ENCODE measurements around the gene NAP1L4.
"Not testable (repeated sequence)": the region's sequence is repeated elsewhere in the genome, so short reads cannot be mapped to it uniquely, and the experiment has no call there.

Gene NAP1L4

DNA sequence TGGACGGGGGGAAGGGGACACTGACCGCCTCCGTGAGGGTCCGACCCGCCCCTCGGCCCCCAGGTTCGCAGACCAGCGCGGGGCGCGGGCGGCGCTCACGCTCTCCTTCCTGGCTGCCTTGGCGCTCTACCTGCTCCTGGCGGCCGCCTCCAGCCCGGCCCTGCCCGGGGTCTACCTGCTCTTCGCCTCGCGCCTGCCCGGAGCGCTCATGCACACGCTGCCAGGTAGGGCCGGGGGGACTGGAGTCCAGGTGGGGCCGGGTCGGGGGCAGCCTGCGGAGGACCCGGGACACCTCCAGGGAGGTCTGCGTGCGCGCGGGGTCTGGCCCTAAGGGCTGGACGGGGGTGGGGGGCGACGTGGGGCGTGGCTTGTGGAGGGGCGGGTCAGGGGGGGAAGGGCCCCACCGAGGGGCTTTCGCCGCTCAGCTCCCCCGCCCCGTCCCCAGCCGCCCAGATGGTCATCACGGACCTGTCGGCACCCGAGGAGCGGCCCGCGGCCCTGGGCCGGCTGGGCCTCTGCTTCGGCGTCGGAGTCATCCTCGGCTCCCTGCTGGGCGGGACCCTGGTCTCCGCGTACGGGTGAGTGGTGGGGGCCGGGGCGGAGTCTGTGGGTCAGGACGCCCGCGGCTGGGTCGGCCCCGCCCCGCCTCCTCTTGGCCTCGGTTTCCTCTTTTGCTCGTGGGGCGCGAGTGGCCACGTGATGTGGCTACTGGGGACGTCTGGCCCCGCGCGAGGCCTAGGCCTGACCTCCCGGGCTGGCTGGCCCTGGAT is 82.8 kb downstream of the NAP1L4 start:
- no peak for DNase-seq (ENCODE audit: low read depth in 2 of 2)

DNA sequence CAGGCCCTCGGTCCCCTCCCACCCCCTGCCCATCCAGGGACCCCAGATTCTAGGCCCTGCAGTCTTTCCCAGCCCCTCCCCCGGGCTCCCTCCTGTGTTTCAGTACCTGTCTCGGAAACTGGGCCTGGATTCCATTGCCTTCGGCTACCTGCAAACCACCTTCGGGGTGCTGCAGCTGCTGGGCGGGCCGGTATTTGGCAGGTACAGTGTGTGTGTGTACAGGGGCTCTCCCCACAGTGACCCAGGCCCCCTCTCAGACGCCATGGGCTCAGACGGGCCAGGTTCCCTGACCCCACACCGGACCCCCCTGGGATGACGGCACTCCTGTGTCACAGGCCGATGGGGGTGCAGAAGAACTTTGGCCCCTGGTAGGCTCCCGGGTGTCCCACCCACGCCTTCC is 84.0 kb downstream of the NAP1L4 start:
- no peak for DNase-seq (ENCODE audit: low read depth in 2 of 2)

DNA sequence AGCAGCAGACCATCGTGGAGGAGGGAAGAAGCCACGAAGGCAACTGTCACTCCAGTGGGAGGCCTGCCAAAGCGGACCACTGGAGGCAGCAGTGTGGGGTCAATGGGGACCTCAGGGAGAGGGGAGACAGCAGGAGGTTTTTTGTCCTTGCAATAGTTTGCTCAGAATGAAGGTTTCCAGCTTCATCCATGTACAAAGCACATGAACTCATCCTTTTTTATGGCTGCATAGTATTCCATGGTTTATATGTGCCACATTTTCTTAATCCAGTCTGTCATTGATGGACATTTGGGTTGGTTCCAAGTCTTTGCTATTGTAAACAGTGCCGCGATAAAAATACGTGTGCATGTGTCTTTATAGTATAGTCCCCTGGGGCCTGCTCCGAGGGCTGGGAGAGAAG is 86.8 kb downstream of the NAP1L4 start:
- not testable (repeated sequence) for DNase-seq (ENCODE audit: low read depth in 2 of 2)

DNA sequence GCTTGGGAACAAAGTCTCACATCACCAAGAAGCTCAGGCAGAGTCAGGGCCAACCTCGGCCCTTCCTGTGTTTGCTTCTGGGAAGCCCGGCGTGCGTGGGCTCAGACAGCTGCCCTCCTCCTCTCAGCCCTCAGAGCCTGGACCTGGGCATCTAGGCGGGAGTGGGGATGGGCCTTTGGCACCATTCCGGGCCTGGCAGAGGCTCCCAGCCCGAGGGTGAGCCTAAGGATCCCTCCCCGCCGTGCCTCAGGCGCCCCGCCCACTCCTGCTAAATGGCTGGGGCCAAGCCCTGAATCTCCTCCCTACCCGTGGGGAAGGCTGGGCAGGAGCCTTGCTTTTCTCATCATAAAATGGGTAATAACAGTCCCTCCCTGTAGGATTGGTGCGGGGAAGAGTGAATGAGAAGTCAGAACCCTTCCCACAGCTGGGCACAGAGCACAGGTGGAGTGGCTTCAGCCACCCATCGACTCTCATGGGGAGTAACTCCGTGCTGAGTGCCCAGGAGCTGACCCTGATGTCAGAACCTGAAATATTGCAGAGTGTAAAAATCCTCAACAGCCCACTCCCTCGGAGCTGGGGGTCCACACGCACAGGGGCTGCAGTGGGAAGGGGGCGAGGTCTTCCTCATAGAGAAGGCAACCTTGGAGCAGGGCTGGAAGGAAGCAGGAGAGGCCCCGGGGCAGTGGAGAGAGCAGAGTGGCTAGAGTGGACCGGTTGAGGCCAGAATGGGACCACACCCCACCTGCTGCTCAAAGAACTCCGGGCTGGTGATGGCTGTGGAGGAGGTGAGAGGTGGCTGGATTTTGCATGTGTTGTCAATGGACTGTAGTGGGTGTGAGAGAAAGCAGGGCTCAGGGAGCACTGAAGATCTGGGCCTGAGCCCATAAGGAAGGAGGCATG is 87.7 kb downstream of the NAP1L4 start:
- no peak for DNase-seq (ENCODE audit: low read depth in 2 of 2)

DNA sequence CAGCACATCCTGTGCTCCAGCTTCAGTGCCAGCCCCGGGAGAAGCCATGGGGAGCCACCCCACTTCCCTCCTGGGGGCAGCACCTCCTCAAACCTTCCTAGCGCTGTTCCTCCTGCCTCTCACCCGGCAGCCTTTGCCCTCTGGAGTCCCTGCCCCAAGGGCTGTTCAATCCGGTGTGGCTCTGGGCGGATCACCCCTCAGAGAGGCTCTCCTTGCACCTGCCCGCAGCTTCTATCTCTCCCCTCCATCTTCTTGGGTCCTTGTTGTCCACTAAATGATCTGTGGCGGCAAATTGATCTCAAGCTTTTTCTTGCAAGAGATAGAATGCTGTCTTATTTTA is 88.5 kb downstream of the NAP1L4 start:
- DNase-seq (ENCODE audit: low read depth in 2 of 2): no peak

DNA sequence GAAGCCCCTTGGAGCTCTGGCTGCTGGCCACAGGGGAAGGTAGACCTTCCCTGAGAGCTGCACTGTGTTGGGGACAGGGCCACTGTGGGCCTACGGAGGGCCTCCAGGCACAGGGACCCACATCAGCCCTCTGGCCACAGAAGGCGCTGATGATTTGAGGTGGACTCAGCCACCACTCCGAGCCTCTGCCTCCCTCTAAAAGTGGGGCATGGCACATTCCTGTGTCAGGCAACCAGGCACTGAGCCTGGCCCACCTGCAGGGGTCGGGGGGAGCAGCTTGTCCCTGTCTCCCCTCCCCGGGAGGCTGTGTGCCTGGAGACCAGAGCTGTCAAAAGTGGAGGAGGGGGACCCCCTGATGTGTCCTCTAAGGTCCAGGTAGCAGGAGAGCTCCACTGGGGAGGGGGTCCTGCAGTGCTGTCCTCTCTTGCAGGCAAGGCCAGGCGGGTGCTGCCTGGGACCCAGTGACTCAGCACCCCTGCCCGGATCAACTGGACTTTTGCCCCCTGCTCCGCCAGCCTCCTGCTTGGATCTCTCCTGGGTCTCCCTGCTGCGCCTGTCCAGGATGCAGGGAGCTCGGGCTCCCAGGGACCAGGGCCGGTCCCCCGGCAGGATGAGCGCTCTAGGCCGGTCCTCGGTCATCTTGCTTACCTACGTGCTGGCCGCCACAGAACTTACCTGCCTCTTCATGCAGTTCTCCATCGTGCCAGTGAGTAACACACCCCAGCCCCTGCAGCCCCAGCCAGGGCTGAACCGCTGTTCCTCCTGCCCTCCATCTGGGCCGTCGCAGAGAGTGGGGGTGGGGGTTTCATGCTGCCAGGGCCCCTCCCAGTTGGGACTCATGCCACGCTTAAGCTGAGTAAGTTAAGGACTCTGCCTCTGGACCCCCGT is 89.1 kb downstream of the NAP1L4 start:
- DNase-seq (ENCODE audit: low read depth in 2 of 2): no peak

DNA sequence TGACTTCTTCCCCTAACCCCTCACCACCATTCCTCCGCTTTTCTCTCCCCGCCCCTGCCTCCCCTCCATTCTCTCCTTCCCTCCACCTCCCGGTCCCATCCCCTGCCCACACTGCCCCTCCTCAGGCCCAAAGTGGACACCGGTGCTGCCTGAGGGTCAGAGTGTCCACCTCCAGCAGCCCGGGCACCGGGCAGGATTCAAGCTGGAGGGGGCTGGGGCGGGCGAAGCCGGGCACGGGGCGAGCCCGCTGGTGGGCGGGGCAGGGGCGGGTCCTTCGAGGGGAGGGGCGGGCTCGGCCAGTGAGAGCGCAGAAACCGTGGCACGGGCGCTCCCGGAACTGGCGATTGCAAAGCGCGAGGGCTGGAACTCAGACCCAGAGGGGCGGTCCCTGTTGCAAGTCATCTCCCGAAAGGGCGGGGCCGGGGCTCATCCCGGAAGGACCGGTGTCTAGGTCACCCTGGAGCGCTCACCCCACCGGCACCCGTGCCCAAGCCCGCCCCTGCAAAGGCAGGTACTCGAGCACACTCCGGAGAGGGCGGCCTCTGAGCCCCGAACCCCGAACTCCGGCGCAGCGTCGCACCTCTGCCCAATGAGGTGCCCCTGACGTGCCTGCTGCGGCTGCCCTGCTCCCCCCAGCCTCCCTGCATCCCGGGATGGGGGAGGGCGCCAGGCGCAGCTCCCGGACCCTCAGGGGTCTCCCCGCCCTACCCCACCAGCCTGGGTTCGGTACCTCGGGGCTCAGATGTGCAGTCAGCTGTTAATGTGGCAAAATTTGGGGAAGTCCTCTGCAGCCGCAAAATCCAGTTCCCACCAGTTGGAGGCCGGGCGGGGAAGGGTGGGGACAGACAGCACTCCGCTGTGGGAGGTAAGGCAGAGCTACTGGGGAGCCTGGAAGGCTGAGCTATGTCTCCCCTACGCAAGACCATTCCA is 90.0 kb downstream of the NAP1L4 start:
- DNase-seq (ENCODE audit: low read depth in 2 of 2): peak; percentile 71 to 77

DNA sequence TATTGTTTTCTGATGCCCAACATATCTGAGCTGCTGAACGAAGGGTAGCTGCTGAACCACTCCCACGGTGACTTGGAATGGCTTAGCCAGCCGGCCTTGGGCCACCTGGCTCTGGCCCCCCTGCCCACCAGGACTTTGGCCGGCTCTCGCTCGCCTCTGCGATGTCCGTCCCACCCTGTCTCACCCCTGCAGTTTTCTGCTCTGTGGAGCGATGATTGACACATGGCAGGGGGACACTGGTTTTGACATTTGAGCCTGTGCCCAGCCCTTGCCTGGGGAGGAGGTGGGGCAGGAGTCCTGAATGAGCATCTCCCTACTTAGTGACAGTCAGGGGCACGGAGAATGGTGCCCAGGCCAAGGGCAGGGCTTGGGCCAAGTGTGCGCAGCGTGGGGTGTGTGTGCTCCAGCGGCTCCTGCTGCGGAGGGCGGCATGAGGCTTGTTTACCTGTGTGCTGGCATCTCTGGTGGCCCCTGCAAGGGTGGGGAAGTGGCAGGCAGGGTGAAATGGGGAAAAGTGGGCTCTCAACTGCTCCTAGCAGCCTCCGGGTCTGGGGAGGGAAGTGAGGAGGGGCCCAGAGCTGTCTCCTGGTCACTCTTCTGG is 90.8 kb downstream of the NAP1L4 start:
- no peak for DNase-seq (ENCODE audit: low read depth in 2 of 2)

DNA sequence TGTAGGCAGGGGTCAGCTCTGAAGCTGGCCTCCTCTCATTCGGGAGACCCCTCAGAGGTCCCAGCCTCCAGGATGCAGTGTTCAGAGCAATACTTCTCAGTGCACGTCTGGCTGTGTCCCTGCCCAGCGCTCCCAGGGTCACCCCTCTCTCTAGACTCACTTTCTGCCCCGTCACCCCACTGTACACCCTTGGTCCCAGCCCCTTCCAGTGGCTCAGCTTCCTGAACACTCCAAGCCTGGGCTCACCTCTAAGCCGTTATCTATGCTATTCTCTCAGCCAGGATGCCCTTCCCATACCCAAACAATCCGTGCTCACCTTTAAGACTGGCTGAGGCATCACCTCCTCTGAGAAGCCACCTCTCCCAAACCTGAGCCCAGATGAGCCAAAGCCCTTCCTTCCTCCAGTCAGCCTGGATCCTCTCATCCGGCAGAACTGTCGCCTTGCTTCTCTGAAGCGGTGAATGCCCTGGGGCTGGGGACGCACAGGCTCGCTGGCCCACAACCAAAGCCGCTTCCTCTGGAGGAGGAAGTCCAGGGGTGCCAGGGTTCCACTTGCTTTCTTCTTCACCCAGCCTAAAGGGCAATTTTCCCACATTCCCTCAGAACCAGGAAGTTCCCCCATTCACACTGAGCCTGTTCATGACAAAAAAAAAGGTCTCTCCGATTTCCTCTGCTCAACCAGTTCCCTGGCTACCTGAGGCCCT is 92.9 kb downstream of the NAP1L4 start:
- no peak for DNase-seq (ENCODE audit: low read depth in 2 of 2)

DNA sequence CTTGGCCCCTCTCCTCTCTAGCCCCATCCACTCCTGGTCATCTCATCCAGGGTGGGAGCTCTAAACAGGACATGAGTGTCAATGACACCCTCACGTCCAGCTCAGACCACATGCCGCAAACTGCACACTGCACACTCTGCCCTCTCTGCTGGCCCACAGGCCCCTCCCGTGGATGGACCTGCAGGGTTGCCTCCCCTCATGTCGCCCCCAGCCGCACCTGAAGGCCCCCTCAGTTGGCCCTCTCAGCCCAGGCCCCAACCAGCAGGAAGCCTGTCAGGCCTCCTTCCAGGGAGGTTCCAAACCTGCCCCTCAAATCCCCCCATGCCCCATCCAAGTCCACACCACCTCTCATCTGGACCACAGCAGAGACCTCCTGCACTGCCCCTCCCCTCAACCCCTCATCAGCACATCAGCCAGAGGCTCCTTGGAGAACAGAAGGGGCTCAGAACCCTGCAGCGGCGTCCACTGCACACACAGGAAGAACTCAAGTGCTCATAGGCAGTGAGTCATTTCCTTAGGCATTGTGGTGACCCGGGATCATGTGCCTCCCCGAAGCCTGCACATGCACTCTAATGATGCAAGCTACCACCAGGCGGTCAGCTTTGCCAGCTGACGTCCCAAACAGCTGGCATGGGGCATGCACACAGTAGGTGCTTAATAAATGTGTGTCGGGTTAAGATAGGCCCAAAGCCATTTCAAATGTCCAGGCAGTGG is 93.6 kb downstream of the NAP1L4 start:
- DNase-seq (ENCODE audit: low read depth in 2 of 2): no peak

DNA sequence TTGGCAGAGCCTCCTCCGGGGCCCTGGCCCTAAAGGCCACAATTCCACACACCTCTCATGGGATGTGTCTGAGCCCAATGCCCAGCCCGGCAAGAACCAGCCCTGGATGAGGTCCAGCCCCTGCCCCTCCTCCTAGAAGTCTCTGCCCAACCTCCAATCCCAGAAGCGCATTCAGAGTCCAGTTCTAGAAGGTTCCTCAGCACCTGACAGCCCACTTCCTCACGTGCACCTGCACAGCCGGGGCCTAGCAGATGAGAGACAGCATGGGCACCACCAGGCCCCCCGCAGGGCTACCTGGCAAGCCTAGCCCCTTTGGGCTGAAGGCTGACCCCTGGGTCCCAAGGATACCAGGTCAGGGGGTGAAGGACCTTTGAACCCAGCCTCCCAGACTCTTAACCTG is 95.1 kb downstream of the NAP1L4 start:
- no peak for DNase-seq (ENCODE audit: low read depth in 2 of 2)

DNA sequence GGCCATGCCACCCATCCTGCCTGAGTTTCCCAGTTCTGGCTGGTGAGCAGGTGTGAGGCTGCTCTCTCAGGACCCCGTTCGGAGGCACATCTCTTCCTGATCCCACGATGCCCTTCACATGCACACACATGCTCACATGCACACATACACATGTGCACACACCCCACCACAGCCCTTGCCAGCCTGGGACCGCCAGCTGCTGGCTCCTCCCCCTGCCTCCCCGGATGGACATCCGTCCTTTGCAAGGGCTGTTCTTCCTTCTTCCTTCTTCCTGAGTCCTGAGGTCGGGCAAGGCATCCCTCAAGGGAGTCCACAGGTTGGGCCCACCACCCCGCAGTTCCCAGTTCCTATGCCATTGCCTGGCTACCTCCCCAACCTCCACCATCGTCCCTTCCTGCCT is 96.1 kb downstream of the NAP1L4 start:
- DNase-seq (ENCODE audit: low read depth in 2 of 2): no peak
